ENCODE measurements around the gene CLP1.
A peak's percentile ranks its signal among the peaks of the same experiment; 100 is the strongest.
"Not testable (repeated sequence)": the region's sequence is repeated elsewhere in the genome, so short reads cannot be mapped to it uniquely, and the experiment has no call there.

CLP1 gene

GRCh38 chr11:57659669-57660068, 2.1 kb downstream of the CLP1 start:
- DNase-seq, result no peak

- DNase-seq, result no peak
These were observed 5.3 kb downstream of the CLP1 start for GRCh38 chr11:57662893-57663292.

- no peak for DNase-seq
These were observed 6.4 kb downstream of the CLP1 start for GRCh38 chr11:57663975-57664374.

- peak; percentile 88 to 100 (median 96) for DNase-seq
These were observed 9.7 kb downstream of the CLP1 start for GRCh38 chr11:57667117-57667735.

GRCh38 chr11:57667736-57668433, 10.3 kb downstream of the CLP1 start, which contains the start of gene ZDHHC5:
Gene ZDHHC5, plus strand, starts transcription at chr11:57668114. Its CDS starts 4,977 bp downstream, at chr11:57673091.
- peak in 57 of 58 donors; percentile 93 to 100 (median 99) for DNase-seq

- DNase-seq, result peak in 9 of 58 donors; percentile 11 to 66 (median 37)
These were observed 10.8 kb downstream of the CLP1 start for GRCh38 chr11:57668434-57668782.

GRCh38 chr11:57674251-57674650, 16.7 kb downstream of the CLP1 start:
- no peak for DNase-seq

GRCh38 chr11:57675176-57675941, 17.8 kb downstream of the CLP1 start:
- no peak for DNase-seq

- DNase-seq, result no peak
These were observed 21.8 kb downstream of the CLP1 start for GRCh38 chr11:57679396-57679795.

GRCh38 chr11:57680552-57680874, 23.0 kb downstream of the CLP1 start:
- DNase-seq, result no peak

GRCh38 chr11:57681168-57681567, 23.6 kb downstream of the CLP1 start:
- no peak for DNase-seq

- not testable (repeated sequence) for DNase-seq
These were observed 32.9 kb downstream of the CLP1 start for GRCh38 chr11:57690474-57690873.

- no peak for DNase-seq
These were observed 41.3 kb downstream of the CLP1 start for GRCh38 chr11:57698843-57699365.

GRCh38 chr11:57699813-57700212, 42.3 kb downstream of the CLP1 start:
- DNase-seq, result no peak

- no peak for DNase-seq
These were observed 42.9 kb downstream of the CLP1 start for GRCh38 chr11:57700425-57700824.

GRCh38 chr11:57703341-57703740, 45.8 kb downstream of the CLP1 start:
- no peak for DNase-seq

GRCh38 chr11:57704932-57705331, 47.4 kb downstream of the CLP1 start:
- no peak for DNase-seq

GRCh38 chr11:57705432-57705831, 47.9 kb downstream of the CLP1 start:
- DNase-seq, result not testable (repeated sequence)

GRCh38 chr11:57709802-57710367, 52.3 kb downstream of the CLP1 start:
- DNase-seq, result no peak

Measured in anterior cingulate cortex (tissue), 58 donors.